ENCODE results near the gene CRKL.

DNA sequence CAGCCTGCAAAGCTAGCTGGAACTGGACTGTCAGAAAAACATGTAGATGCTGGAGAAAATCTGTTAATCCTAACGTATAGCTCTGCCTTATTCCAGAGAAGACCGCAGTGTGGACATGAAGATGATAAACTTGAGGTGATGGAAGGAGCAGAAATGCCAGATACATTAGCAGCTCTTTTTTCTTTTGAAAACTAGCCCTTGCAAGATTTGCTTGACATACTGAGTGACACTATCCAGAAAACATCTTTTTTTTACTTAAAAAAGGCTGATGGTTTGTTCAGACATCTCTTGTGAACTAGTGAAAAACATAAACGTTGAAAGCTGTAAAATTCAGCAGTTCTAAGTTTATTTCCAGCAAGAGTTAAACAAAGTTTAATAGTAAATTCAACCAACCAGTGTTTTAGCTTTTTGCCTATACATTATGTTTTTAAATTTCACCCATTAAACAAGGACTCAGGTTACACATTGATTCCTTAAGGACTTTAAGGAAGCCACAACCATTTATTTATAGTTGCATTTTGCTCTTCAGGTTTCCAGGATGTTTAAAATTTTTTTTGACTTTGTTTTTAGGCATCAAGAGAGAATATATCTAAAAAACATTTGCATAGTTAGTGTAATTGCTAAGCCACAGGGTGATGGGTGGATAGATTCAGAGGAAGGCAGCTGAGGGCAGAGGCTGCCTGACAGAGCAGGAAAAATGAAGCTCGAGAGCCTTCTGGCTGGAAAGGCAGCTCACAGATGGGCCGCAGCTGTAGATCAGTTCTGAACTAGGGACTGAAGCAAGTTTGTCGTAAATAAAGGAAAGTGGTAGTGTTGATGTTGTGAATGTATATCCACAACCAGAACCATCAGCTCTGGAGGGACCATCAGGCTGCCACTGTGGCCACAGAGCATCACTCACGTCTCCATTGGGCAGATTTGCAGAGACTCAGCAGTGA is 48.9 kb upstream of the CRKL start:
- no peak for TF ChIP-seq POLR2A (IDR thresholded peaks at IDR 0.05)
- no peak for TF ChIP-seq CTCF (IDR thresholded peaks at IDR 0.05)

All from testis (tissue), 2 donors.